Fibroblast of lung (primary cell): Measurements from ENCODE around the gene CCDC3. TPM values are rescaled to one million over a fixed set of nuclear protein-coding genes. Genes with fewer than 3 reads are reported as not detected.

ENCODE experiments used
- DNase-seq, 2 donors: peaks; one replicate each; pipeline versions ENCODE4 v3.0.0 to v3.0.0-alpha.2; 2010; ENCODE audit warnings: low read depth in 2 of 2
- H2AFZ ChIP-seq: 2 replicates; pipeline ENCODE4 v1.5.1; 2012; ENCODE audit warnings: low read length, control low read depth, inconsistent platforms
- H3K27ac ChIP-seq: 2 replicates; pipeline ENCODE4 v1.5.1; 2011; ENCODE audit warnings: low read length, control low read depth; ENCODE audit not compliant: insufficient read depth
- H3K27me3 ChIP-seq: 2 replicates; pipeline ENCODE4 v1.5.1; 2011; ENCODE audit warnings: mild to moderate bottlenecking, low read length; ENCODE audit not compliant: control insufficient read depth, insufficient read depth
- H3K36me3 ChIP-seq: 2 replicates; pipeline ENCODE4 v1.5.1; 2011; ENCODE audit warnings: low read length; ENCODE audit not compliant: control insufficient read depth, insufficient read depth
- H3K4me1 ChIP-seq: 2 replicates; pipeline ENCODE4 v1.5.1; 2011; ENCODE audit warnings: low read length; ENCODE audit not compliant: control insufficient read depth, insufficient read depth; ENCODE audit errors: extremely low read depth
- H3K4me2 ChIP-seq: 2 replicates; pipeline ENCODE4 v1.5.1; 2011; ENCODE audit warnings: low read length, control low read depth; ENCODE audit not compliant: insufficient read depth; ENCODE audit errors: extremely low read depth
- H3K4me3 ChIP-seq, 4 experiments: fragments of 200-600 bp in 1 of 4; sonication (generic) in 1 of 4; replicated peaks in 1 of 4; 2 replicates each; pipeline ENCODE4 v1.5.1; 2011 to 2016; ENCODE audit warnings: low read length in 4 of 4, low read depth in 3 of 4, mild to moderate bottlenecking in 3 of 4, control low read depth in 2 of 4, inconsistent platforms in 1 of 4, mixed read lengths in 1 of 4; ENCODE audit not compliant: insufficient read depth in 1 of 4; ENCODE audit errors: control extremely low read depth in 1 of 4
- H3K79me2 ChIP-seq: 2 replicates; pipeline ENCODE4 v1.5.1; 2012; ENCODE audit warnings: mild to moderate bottlenecking, low read length, inconsistent platforms; ENCODE audit not compliant: control insufficient read depth, insufficient read depth
- H3K9ac ChIP-seq: 2 replicates; pipeline ENCODE4 v1.5.1; 2011; ENCODE audit warnings: mild to moderate bottlenecking, low read length, control low read depth; ENCODE audit not compliant: insufficient read depth
- H3K9me3 ChIP-seq: 2 replicates; pipeline ENCODE4 v1.5.1; 2012; ENCODE audit warnings: low read depth, low read length; ENCODE audit not compliant: control insufficient read depth, insufficient read depth
- H4K20me1 ChIP-seq: 2 replicates; pipeline ENCODE4 v1.5.1; 2011; ENCODE audit warnings: low read length; ENCODE audit not compliant: control insufficient read depth, insufficient read depth; ENCODE audit errors: extremely low read depth
- CTCF ChIP-seq, 2 donors: IDR thresholded peaks in 1 of 2; conservative IDR thresholded peaks in 1 of 2; 1 replicate in 1 of 2; 2 replicates in 1 of 2; pipeline ENCODE4 v1.5.1; 2011 to 2012; ENCODE audit warnings: low read length in 2 of 2, control low read depth in 1 of 2, inconsistent platforms in 1 of 2, low read depth in 1 of 2, mild to moderate bottlenecking in 1 of 2
- EZH2 ChIP-seq: IDR thresholded peaks from 2 replicates; pipeline ENCODE4 v1.5.1; 2012; ENCODE audit warnings: low read length, control low read depth, mild to moderate bottlenecking; ENCODE audit errors: missing control alignments
- polyA plus RNA-seq, 2 donors: library from polyadenylated mRNA; depleted of rRNA in 1 of 2; stranded (reverse) in 1 of 2; unstranded in 1 of 2; fragments of >200 nt; gene quantifications; 2 replicates each; pipeline ENCODE4 v1.2.1, GENCODE V29; 2011 to 2012; ENCODE audit warnings: missing spikeins in 1 of 2
- total RNA-seq: library from RNA; depleted of rRNA; stranded (reverse); fragments of >200 nt; gene quantifications from 2 replicates; pipeline ENCODE4 v1.2.1, GENCODE V29; 2014

CCDC3 gene
- total and polyA plus RNA-seq, 2 donors (not counting 1 experiment from before 2014, with no cell fraction given) = 0.33 to 0.65 TPM

- no peak overlapping the region for H3K4me2 ChIP-seq
- H3K36me3 ChIP-seq = no peaks in the 10 kb centered on the region
- TF ChIP-seq EZH2 (no peak), CTCF (conservative IDR thresholded peaks at IDR 0.05 in 1 of 2, IDR thresholded peaks at IDR 0.05 in 1 of 2; ENCODE audit: low read depth in 1 of 2, low read length in 2 of 2) (no peak)
- H3K27me3 ChIP-seq = no peaks in the 10 kb centered on the region
- H4K20me1 ChIP-seq = no peaks in the 10 kb centered on the region
- no peak overlapping the region for H3K9ac ChIP-seq
- H3K27ac ChIP-seq = no peak overlapping the region
- no peaks in the 10 kb centered on the region for H3K79me2 ChIP-seq
- no peaks in the 10 kb centered on the region for H3K4me1 ChIP-seq
- no peaks in the 10 kb centered on the region for H3K9me3 ChIP-seq
- no peak overlapping the region for H2AFZ ChIP-seq
- H3K4me3 ChIP-seq = no peak overlapping the region
- peak in 1 of 2 donors; percentile 27 for DNase-seq
Observed at GRCh38 chr10:12909836-12910185, 91.7 kb downstream of the CCDC3 start.

- Histone ChIP-seq H3K9ac (no peak overlapping the region), H2AFZ (no peak overlapping the region), H3K4me3 (no peak overlapping the region), H3K4me2 (no peak overlapping the region), H3K36me3 (no peaks in the 10 kb centered on the region), H3K27me3 (no peaks in the 10 kb centered on the region), H3K9me3 (no peaks in the 10 kb centered on the region), H4K20me1 (no peaks in the 10 kb centered on the region), H3K27ac (no peak overlapping the region), H3K4me1 (no peaks in the 10 kb centered on the region), H3K79me2 (no peaks in the 10 kb centered on the region)
- TF ChIP-seq CTCF (conservative IDR thresholded peaks at IDR 0.05 in 1 of 2, IDR thresholded peaks at IDR 0.05 in 1 of 2; ENCODE audit: low read depth in 1 of 2, low read length in 2 of 2) (no peak), EZH2 (no peak)
- DNase-seq = no peak
Observed at GRCh38 chr10:12909182-12909835, 92.2 kb downstream of the CCDC3 start.

- no peaks in the 10 kb centered on the region for H3K27me3 ChIP-seq
- H4K20me1 ChIP-seq = no peaks in the 10 kb centered on the region
- no peak overlapping the region for H3K4me2 ChIP-seq
- no peaks in the 10 kb centered on the region for H3K36me3 ChIP-seq
- H3K79me2 ChIP-seq = no peaks in the 10 kb centered on the region
- no peak overlapping the region for H3K27ac ChIP-seq
- H3K9ac ChIP-seq = no peak overlapping the region
- TF ChIP-seq CTCF (conservative IDR thresholded peaks at IDR 0.05 in 1 of 2, IDR thresholded peaks at IDR 0.05 in 1 of 2; ENCODE audit: low read depth in 1 of 2, low read length in 2 of 2) = no peak
- no peak overlapping the region for H3K4me3 ChIP-seq
- DNase-seq = no peak
- no peaks in the 10 kb centered on the region for H3K4me1 ChIP-seq
- H3K9me3 ChIP-seq = no peaks in the 10 kb centered on the region
- H2AFZ ChIP-seq = no peak overlapping the region
Observed at GRCh38 chr10:12908773-12909172, 92.7 kb downstream of the CCDC3 start.
